Measurements from ENCODE around the gene SRBD1.

The SRBD1 gene

GRCh38 chr2:45412754-45413379, 198.2 kb downstream of the SRBD1 start:
- peak; percentile 28 for DNase-seq

- DNase-seq, result no peak
Measured at GRCh38 chr2:45409677-45410076, 201.4 kb downstream of the SRBD1 start.

- peak; percentile 34 for DNase-seq
Measured at GRCh38 chr2:45406621-45407020, 204.4 kb downstream of the SRBD1 start.

- no peak for DNase-seq
Measured at GRCh38 chr2:45404807-45405297, 206.2 kb downstream of the SRBD1 start.

- no peak for DNase-seq
Measured at GRCh38 chr2:45403036-45403435, 208.0 kb downstream of the SRBD1 start.

- DNase-seq, result no peak
Measured at GRCh38 chr2:45401431-45401922, 209.6 kb downstream of the SRBD1 start.

- no peak for DNase-seq
Measured at GRCh38 chr2:45399040-45399784, 211.9 kb downstream of the SRBD1 start.

GRCh38 chr2:45397292-45397691, 213.8 kb downstream of the SRBD1 start:
- DNase-seq, result no peak

- no peak for DNase-seq
Measured at GRCh38 chr2:45396671-45397070, 214.4 kb downstream of the SRBD1 start.

- DNase-seq, result no peak
Measured at GRCh38 chr2:45394842-45395241, 216.2 kb downstream of the SRBD1 start.

GRCh38 chr2:45394216-45394615, 216.9 kb downstream of the SRBD1 start:
- DNase-seq, result peak; percentile 39

- peak; percentile 89 for DNase-seq
Measured at GRCh38 chr2:45391866-45392265, 219.2 kb downstream of the SRBD1 start.

GRCh38 chr2:45390861-45391260, 220.2 kb downstream of the SRBD1 start:
- DNase-seq, result no peak

GRCh38 chr2:45390441-45390840, 220.6 kb downstream of the SRBD1 start:
- peak; percentile 32 for DNase-seq

- DNase-seq, result no peak
Measured at GRCh38 chr2:45388541-45389100, 222.4 kb downstream of the SRBD1 start.

GRCh38 chr2:45382744-45383143, 228.3 kb downstream of the SRBD1 start:
- peak; percentile 57 for DNase-seq

GRCh38 chr2:45380131-45380836, 230.8 kb downstream of the SRBD1 start:
- peak; percentile 81 for DNase-seq

- DNase-seq, result no peak
Measured at GRCh38 chr2:45379399-45380087, 231.5 kb downstream of the SRBD1 start.

GRCh38 chr2:45373534-45373933, 237.5 kb downstream of the SRBD1 start:
- no peak for DNase-seq

GRCh38 chr2:45370369-45370768, 240.7 kb downstream of the SRBD1 start:
- DNase-seq, result peak; percentile 48

GRCh38 chr2:45368792-45369191, 242.3 kb downstream of the SRBD1 start:
- no peak for DNase-seq

- no peak for DNase-seq
Measured at GRCh38 chr2:45361666-45362065, 249.4 kb downstream of the SRBD1 start.
